ENCODE results near the gene CTNND2. TPM values are rescaled to one million over a fixed set of nuclear protein-coding genes. Genes with fewer than 3 reads are reported as not detected.
A peak's percentile ranks its signal among the peaks of the same experiment; 100 is the strongest.

The CTNND2 gene
- total and polyA plus RNA-seq, 4 donors, result 36.5 to 183 (median 97.7) TPM

DNA sequence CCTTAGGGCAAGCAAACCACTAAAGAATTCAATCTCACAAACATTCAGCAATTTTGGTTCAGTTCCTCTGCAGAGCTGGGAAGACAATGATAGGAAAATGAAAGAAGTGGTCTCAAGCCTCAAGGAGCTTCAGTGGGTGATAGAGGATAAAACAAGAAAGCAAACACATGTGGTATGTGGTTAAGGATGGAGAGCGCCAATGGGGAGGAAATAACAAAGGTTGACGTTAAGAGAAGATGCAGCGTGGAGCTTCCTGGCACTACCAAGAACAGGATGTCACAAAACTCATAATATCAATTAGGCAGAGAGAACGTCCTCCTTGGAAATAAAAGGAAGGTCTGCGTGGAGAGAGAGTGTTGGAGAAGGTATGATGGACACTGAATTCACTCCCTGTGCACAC lies 731.8 kb downstream of the CTNND2 start:
- no peaks in the 10 kb centered on the region for H3K27me3 ChIP-seq (ENCODE audit: control insufficient read depth, insufficient read depth, low read length)
- DNase-seq (ENCODE audit: low read depth in 4 of 6, low spot score in 6 of 6), result no peak
- WGBS (ENCODE audit: insufficient coverage), result 50% methylated on average over 1 of the region's 5 CpGs
- H3K9me3 ChIP-seq (ENCODE audit: control insufficient read depth, insufficient read depth, low read length), result no peaks in the 10 kb centered on the region
- H3K4me3 ChIP-seq (ENCODE audit: low read depth, low read length), result no peak overlapping the region
- H3K4me1 ChIP-seq (ENCODE audit: control insufficient read depth, insufficient read depth, low read length), result peaks cover 4% of the 10 kb centered on the region
- no peak overlapping the region for H3K27ac ChIP-seq (ENCODE audit: low read depth, low read length)
- H3K36me3 ChIP-seq (ENCODE audit: control insufficient read depth, insufficient read depth, low read length), result no peaks in the 10 kb centered on the region

GRCh38 chr5:11171236-11171635 lies 733.0 kb downstream of the CTNND2 start:
- Histone ChIP-seq H3K27me3 (ENCODE audit: control insufficient read depth, insufficient read depth, low read length) (no peaks in the 10 kb centered on the region), H3K9me3 (ENCODE audit: control insufficient read depth, insufficient read depth, low read length) (no peaks in the 10 kb centered on the region), H3K36me3 (ENCODE audit: control insufficient read depth, insufficient read depth, low read length) (no peaks in the 10 kb centered on the region), H3K4me1 (ENCODE audit: control insufficient read depth, insufficient read depth, low read length) (peaks cover 7% of the 10 kb centered on the region), H3K4me3 (ENCODE audit: low read depth, low read length) (no peak overlapping the region), H3K27ac (ENCODE audit: low read depth, low read length) (no peak overlapping the region)
- no CpG with 5 or more reads among the region's 1 CpG for WGBS (ENCODE audit: insufficient coverage)
- DNase-seq (ENCODE audit: low read depth in 4 of 6, low spot score in 6 of 6), result no peak

DNA sequence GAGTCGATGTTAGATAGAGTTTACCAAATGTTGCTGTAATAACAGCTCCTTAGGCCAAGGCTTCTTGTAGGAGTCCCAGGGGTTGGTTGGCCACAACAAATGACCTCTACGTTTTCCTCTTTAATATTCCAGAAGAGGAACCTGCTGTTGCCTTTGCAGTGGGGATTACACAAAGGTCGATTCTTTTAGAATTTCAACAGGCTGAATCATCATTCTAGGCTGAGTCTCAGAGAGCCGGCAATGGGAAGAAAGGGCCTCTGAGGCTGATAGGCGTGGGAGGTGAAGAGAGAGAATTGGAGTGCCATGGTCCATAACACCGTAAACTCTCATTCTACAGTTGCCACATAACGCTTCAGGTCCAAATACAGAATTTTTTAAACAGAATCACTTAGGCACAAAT lies 737.3 kb downstream of the CTNND2 start:
- WGBS (ENCODE audit: insufficient coverage), result 0% methylated on average over 1 of the region's 7 CpGs
- H3K27ac ChIP-seq (ENCODE audit: low read depth, low read length), result peak overlapping the region; percentile 71
- peaks cover 9% of the 10 kb centered on the region for H3K4me1 ChIP-seq (ENCODE audit: control insufficient read depth, insufficient read depth, low read length)
- H3K27me3 ChIP-seq (ENCODE audit: control insufficient read depth, insufficient read depth, low read length), result no peaks in the 10 kb centered on the region
- DNase-seq (ENCODE audit: low read depth in 4 of 6, low spot score in 6 of 6), result peak in 3 of 6 donors; percentile 33 to 66 (median 64)
- no peaks in the 10 kb centered on the region for H3K9me3 ChIP-seq (ENCODE audit: control insufficient read depth, insufficient read depth, low read length)
- H3K36me3 ChIP-seq (ENCODE audit: control insufficient read depth, insufficient read depth, low read length), result no peaks in the 10 kb centered on the region
- H3K4me3 ChIP-seq (ENCODE audit: low read depth, low read length), result no peak overlapping the region

DNA sequence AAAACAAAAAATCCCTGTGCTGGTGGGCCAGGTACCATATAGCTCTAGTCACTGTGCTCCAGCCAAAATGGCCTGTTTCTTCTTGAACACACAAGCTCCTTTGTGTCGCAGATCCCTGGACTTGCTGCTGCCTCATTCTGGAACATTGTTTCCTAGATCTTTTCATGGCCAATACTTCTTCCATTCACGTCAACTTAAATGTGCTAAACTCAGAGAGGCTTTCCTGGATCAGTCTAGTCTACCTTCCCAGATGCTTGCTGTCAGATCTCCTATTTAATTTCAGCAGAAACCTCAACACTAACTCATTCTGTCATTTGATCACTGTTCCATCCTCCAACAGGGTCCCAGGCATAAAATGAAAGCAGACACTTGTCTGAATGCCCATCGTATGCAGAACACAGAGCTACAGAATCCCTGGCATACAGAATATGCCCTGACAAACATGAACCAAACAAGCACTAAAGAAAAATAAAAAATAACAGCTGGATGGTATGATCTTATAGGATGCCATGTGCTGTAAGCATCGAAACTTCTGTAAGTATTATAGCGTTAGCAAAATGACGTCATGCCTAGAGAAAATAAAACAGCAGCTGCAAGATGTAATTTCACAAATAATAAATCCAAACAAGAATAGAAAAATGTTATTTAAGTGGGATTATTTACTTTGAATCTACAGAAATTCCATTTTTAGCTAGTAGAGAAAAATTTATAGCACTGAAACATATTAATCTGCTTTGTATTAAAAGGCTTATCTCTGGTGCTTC lies 739.5 kb downstream of the CTNND2 start:
- no peaks in the 10 kb centered on the region for H3K27me3 ChIP-seq (ENCODE audit: control insufficient read depth, insufficient read depth, low read length)
- H3K36me3 ChIP-seq (ENCODE audit: control insufficient read depth, insufficient read depth, low read length), result no peaks in the 10 kb centered on the region
- H3K4me1 ChIP-seq (ENCODE audit: control insufficient read depth, insufficient read depth, low read length), result peaks cover 9% of the 10 kb centered on the region
- DNase-seq (ENCODE audit: low read depth in 4 of 6, low spot score in 6 of 6), result peak in 3 of 6 donors; percentile 14 to 56 (median 55)
- 53% methylated on average over 2 of the region's 6 CpGs for WGBS (ENCODE audit: insufficient coverage)
- H3K9me3 ChIP-seq (ENCODE audit: control insufficient read depth, insufficient read depth, low read length), result no peaks in the 10 kb centered on the region
- no peak overlapping the region for H3K4me3 ChIP-seq (ENCODE audit: low read depth, low read length)
- peak overlapping the region; percentile 63 for H3K27ac ChIP-seq (ENCODE audit: low read depth, low read length)

GRCh38 chr5:11157132-11157531 lies 747.1 kb downstream of the CTNND2 start:
- Histone ChIP-seq H3K4me3 (ENCODE audit: low read depth, low read length) (no peak overlapping the region), H3K36me3 (ENCODE audit: control insufficient read depth, insufficient read depth, low read length) (no peaks in the 10 kb centered on the region), H3K27me3 (ENCODE audit: control insufficient read depth, insufficient read depth, low read length) (no peaks in the 10 kb centered on the region), H3K27ac (ENCODE audit: low read depth, low read length) (no peak overlapping the region), H3K9me3 (ENCODE audit: control insufficient read depth, insufficient read depth, low read length) (no peaks in the 10 kb centered on the region), H3K4me1 (ENCODE audit: control insufficient read depth, insufficient read depth, low read length) (no peaks in the 10 kb centered on the region)
- no peak for DNase-seq (ENCODE audit: low read depth in 4 of 6, low spot score in 6 of 6)
- WGBS (ENCODE audit: insufficient coverage), result 90% methylated on average over 3 of the region's 3 CpGs

GRCh38 chr5:11153670-11154382 lies 750.4 kb downstream of the CTNND2 start:
- H3K9me3 ChIP-seq (ENCODE audit: control insufficient read depth, insufficient read depth, low read length), result no peaks in the 10 kb centered on the region
- peak in 1 of 6 donors; percentile 88 for DNase-seq (ENCODE audit: low read depth in 4 of 6, low spot score in 6 of 6)
- peaks cover 6% of the 10 kb centered on the region for H3K4me1 ChIP-seq (ENCODE audit: control insufficient read depth, insufficient read depth, low read length)
- H3K36me3 ChIP-seq (ENCODE audit: control insufficient read depth, insufficient read depth, low read length), result no peaks in the 10 kb centered on the region
- H3K27ac ChIP-seq (ENCODE audit: low read depth, low read length), result no peak overlapping the region
- H3K27me3 ChIP-seq (ENCODE audit: control insufficient read depth, insufficient read depth, low read length), result no peaks in the 10 kb centered on the region
- 94% methylated on average over 4 of the region's 12 CpGs for WGBS (ENCODE audit: insufficient coverage)
- H3K4me3 ChIP-seq (ENCODE audit: low read depth, low read length), result no peak overlapping the region

DNA sequence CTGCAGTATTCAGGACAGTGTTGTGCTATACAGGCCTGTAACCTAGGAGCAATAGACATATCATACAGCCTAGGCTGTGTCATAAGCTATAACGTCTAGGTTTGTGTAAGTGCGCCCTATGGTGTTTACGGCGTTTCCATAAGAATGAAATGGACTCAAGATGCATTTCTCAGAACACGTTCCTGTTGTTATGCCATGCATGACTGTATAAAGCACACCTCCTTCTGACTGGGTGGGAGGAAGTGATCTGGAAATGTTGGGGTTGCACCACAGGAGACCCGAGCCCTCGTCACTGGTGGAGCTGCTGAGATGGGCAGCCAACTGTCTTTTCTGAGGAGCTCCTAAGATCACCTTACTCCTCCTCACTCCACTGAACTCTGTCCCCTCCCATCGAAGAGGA lies 751.9 kb downstream of the CTNND2 start:
- H3K27me3 ChIP-seq (ENCODE audit: control insufficient read depth, insufficient read depth, low read length), result no peaks in the 10 kb centered on the region
- no peaks in the 10 kb centered on the region for H3K9me3 ChIP-seq (ENCODE audit: control insufficient read depth, insufficient read depth, low read length)
- H3K4me3 ChIP-seq (ENCODE audit: low read depth, low read length), result no peak overlapping the region
- WGBS (ENCODE audit: insufficient coverage), result 89% methylated on average over 3 of the region's 8 CpGs
- no peak for DNase-seq (ENCODE audit: low read depth in 4 of 6, low spot score in 6 of 6)
- no peak overlapping the region for H3K27ac ChIP-seq (ENCODE audit: low read depth, low read length)
- peaks cover 4% of the 10 kb centered on the region for H3K36me3 ChIP-seq (ENCODE audit: control insufficient read depth, insufficient read depth, low read length)
- H3K4me1 ChIP-seq (ENCODE audit: control insufficient read depth, insufficient read depth, low read length), result peaks cover 13% of the 10 kb centered on the region

- Histone ChIP-seq H3K4me1 (ENCODE audit: control insufficient read depth, insufficient read depth, low read length) (peaks cover 13% of the 10 kb centered on the region), H3K27me3 (ENCODE audit: control insufficient read depth, insufficient read depth, low read length) (no peaks in the 10 kb centered on the region), H3K4me3 (ENCODE audit: low read depth, low read length) (no peak overlapping the region), H3K9me3 (ENCODE audit: control insufficient read depth, insufficient read depth, low read length) (no peaks in the 10 kb centered on the region), H3K27ac (ENCODE audit: low read depth, low read length) (no peak overlapping the region), H3K36me3 (ENCODE audit: control insufficient read depth, insufficient read depth, low read length) (peaks cover 4% of the 10 kb centered on the region)
- 60% methylated on average over 1 of the region's 5 CpGs for WGBS (ENCODE audit: insufficient coverage)
- DNase-seq (ENCODE audit: low read depth in 4 of 6, low spot score in 6 of 6), result no peak
Measured at GRCh38 chr5:11150976-11151375, 753.3 kb downstream of the CTNND2 start.

GRCh38 chr5:11148810-11149539 lies 755.3 kb downstream of the CTNND2 start:
- DNase-seq (ENCODE audit: low read depth in 4 of 6, low spot score in 6 of 6), result peak in 1 of 6 donors; percentile 62
- no peak overlapping the region for H3K4me3 ChIP-seq (ENCODE audit: low read depth, low read length)
- peaks cover 10% of the 10 kb centered on the region for H3K36me3 ChIP-seq (ENCODE audit: control insufficient read depth, insufficient read depth, low read length)
- no peaks in the 10 kb centered on the region for H3K27me3 ChIP-seq (ENCODE audit: control insufficient read depth, insufficient read depth, low read length)
- H3K27ac ChIP-seq (ENCODE audit: low read depth, low read length), result no peak overlapping the region
- 71% methylated on average over 6 of the region's 14 CpGs for WGBS (ENCODE audit: insufficient coverage)
- H3K9me3 ChIP-seq (ENCODE audit: control insufficient read depth, insufficient read depth, low read length), result no peaks in the 10 kb centered on the region
- peaks cover 13% of the 10 kb centered on the region for H3K4me1 ChIP-seq (ENCODE audit: control insufficient read depth, insufficient read depth, low read length)
